Ishikawa (cell line): Measurements from ENCODE around the gene SCAANT1.

Source experiments
- CEBPB ChIP-seq: IDR thresholded peaks from 2 replicates; pipeline ENCODE4 v1.6.1; 2012
- CREB1 ChIP-seq: IDR thresholded peaks from 2 replicates; pipeline ENCODE4 v1.6.1; 2012; ENCODE audit warnings: low read depth
- EGR1 ChIP-seq: IDR thresholded peaks from 2 replicates; pipeline ENCODE4 v1.6.1; 2012
- EP300 ChIP-seq: IDR thresholded peaks from 2 replicates; pipeline ENCODE4 v1.6.1; 2012; ENCODE audit warnings: borderline replicate concordance
- FOXM1 ChIP-seq: IDR thresholded peaks from 2 replicates; pipeline ENCODE4 v1.6.1; 2012; ENCODE audit warnings: low read depth, borderline replicate concordance
- NFIC ChIP-seq: IDR thresholded peaks from 2 replicates; pipeline ENCODE4 v1.6.1; 2012
- RAD21 ChIP-seq: IDR thresholded peaks from 2 replicates; pipeline ENCODE4 v1.6.1; 2012; ENCODE audit warnings: low read depth
- TAF1 ChIP-seq: IDR thresholded peaks from 2 replicates; pipeline ENCODE4 v1.6.1; 2012; ENCODE audit warnings: low read depth, mild to moderate bottlenecking
- TCF12 ChIP-seq: IDR thresholded peaks from 2 replicates; pipeline ENCODE4 v1.6.1; 2012; ENCODE audit warnings: low read depth
- TEAD4 ChIP-seq: IDR thresholded peaks from 2 replicates; pipeline ENCODE4 v1.6.1; 2012
- YY1 ChIP-seq: IDR thresholded peaks from 2 replicates; pipeline ENCODE4 v1.6.1; 2012; ENCODE audit warnings: low read depth
- ZBTB7A ChIP-seq: IDR thresholded peaks from 2 replicates; pipeline ENCODE4 v1.6.1; 2012; ENCODE audit warnings: low read depth
- TF ChIP-seq, protein P1 (sequence below): IDR thresholded peaks from 2 replicates; pipeline ENCODE4 v1.6.1; 2012
- TF ChIP-seq, protein P2 (sequence below): IDR thresholded peaks from 2 replicates; pipeline ENCODE4 v1.6.1; 2012; ENCODE audit warnings: low read depth, mild to moderate bottlenecking
- TF ChIP-seq, protein P3 (sequence below): IDR thresholded peaks from 2 replicates; pipeline ENCODE4 v1.6.1; 2012

Gene SCAANT1

DNA sequence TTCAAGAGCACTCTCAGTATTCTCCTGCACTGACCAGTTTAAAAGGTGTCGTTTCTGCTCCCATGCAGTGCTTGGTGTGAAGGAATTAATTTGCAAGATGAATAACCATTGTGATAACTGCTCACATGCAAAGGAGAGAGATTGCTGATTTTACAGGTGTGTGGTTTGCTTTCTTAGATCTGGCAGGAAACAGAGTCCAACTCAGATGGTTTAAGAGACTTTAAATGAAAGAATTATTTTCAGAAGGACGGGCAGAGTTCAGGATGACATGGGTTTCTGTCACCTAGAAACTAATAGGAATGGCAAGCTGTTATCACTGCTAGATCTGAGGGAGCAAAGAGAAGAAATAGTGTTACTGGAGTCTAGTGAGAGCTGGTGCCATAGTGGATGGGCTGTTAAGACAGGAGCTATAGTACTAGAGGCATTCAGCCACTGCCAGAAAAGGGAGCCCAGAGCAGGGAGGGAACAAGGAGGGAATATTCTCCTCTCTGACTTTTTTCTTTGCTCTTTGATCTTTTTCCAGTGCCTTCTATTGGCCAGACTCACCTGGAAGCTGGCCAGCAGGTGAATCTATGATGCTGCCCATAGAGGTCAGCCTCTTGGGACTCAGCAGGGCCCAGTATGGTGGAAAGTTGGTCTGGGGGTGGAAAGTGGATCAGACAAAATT lies 33.7 kb downstream of the SCAANT1 start:
- TF ChIP-seq TAF1, result no peak
- TF ChIP-seq RAD21, result no peak
- no peak for TF ChIP-seq NFIC
- TF ChIP-seq, protein P1, sequence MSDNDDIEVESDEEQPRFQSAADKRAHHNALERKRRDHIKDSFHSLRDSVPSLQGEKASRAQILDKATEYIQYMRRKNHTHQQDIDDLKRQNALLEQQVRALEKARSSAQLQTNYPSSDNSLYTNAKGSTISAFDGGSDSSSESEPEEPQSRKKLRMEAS, result no peak
- TF ChIP-seq, protein P2, sequence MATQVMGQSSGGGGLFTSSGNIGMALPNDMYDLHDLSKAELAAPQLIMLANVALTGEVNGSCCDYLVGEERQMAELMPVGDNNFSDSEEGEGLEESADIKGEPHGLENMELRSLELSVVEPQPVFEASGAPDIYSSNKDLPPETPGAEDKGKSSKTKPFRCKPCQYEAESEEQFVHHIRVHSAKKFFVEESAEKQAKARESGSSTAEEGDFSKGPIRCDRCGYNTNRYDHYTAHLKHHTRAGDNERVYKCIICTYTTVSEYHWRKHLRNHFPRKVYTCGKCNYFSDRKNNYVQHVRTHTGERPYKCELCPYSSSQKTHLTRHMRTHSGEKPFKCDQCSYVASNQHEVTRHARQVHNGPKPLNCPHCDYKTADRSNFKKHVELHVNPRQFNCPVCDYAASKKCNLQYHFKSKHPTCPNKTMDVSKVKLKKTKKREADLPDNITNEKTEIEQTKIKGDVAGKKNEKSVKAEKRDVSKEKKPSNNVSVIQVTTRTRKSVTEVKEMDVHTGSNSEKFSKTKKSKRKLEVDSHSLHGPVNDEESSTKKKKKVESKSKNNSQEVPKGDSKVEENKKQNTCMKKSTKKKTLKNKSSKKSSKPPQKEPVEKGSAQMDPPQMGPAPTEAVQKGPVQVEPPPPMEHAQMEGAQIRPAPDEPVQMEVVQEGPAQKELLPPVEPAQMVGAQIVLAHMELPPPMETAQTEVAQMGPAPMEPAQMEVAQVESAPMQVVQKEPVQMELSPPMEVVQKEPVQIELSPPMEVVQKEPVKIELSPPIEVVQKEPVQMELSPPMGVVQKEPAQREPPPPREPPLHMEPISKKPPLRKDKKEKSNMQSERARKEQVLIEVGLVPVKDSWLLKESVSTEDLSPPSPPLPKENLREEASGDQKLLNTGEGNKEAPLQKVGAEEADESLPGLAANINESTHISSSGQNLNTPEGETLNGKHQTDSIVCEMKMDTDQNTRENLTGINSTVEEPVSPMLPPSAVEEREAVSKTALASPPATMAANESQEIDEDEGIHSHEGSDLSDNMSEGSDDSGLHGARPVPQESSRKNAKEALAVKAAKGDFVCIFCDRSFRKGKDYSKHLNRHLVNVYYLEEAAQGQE, result no peak
- TF ChIP-seq, protein P3, sequence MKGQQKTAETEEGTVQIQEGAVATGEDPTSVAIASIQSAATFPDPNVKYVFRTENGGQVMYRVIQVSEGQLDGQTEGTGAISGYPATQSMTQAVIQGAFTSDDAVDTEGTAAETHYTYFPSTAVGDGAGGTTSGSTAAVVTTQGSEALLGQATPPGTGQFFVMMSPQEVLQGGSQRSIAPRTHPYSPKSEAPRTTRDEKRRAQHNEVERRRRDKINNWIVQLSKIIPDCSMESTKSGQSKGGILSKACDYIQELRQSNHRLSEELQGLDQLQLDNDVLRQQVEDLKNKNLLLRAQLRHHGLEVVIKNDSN, result no peak
- no peak for TF ChIP-seq TEAD4
- TF ChIP-seq YY1, result no peak
- no peak for TF ChIP-seq FOXM1
- no peak for TF ChIP-seq CREB1
- no peak for TF ChIP-seq CEBPB
- TF ChIP-seq EGR1, result no peak

DNA sequence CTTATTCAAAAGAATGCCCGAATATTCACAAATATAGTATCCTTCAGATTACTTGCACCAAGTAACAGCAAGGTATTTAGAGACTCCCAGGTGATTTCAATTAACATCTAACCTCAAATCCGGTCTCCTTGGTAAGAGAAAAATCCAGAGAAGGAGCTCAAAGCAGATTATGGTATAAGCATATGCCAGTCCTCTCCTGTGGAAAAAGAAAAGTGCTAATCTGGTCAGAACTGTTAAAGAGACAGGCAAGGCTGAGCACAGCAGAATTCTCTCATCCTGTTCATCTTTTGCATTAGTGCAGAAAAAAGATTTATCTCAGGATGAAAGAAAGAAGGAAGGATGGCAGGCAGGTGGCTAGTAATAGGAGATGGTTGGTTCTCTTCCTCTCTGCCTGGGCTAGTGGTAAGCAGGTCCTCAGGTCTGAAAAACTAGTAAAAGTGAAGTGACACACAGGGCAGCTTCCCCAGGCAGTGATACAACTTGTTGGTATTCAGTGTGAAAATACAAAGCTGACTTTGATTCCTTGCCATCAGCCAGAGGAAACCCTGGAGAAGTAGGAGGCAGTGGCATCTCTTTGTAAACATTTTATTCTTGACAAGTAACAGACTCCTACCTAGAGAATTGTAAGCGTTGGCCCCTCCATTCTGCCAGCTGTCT lies 34.3 kb downstream of the SCAANT1 start:
- TF ChIP-seq TAF1, result no peak
- no peak for TF ChIP-seq RAD21
- no peak for TF ChIP-seq NFIC
- no peak for TF ChIP-seq TEAD4
- no peak for TF ChIP-seq EGR1
- TF ChIP-seq CREB1, result no peak
- TF ChIP-seq, protein P3, result no peak
- no peak for TF ChIP-seq YY1
- TF ChIP-seq TCF12, result no peak
- TF ChIP-seq, protein P2, result no peak
- no peak for TF ChIP-seq CEBPB
- TF ChIP-seq, protein P1, result no peak
- no peak for TF ChIP-seq FOXM1
- no peak for TF ChIP-seq ZBTB7A

DNA sequence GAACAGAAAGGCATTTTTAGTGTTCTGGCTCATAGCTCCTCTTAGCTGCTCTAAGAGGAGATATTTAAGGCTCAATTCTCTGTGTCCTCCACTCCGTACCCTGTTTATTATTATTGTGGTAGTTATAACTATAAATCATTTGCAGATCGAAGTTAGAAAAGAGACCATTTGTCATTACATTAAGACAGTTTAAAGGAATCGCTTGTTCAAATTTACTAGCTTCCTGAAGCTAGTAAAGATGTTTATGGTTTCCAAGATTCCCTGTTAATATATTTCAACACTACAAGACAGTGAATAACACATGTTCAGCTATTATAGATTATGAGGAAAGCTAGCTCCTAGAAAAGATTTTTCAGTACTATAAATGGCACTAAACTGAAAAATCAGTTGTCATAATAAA lies 35.9 kb downstream of the SCAANT1 start:
- no peak for TF ChIP-seq TCF12
- TF ChIP-seq RAD21, result no peak
- no peak for TF ChIP-seq ZBTB7A
- TF ChIP-seq, protein P2, result no peak
- TF ChIP-seq TEAD4, result no peak
- no peak for TF ChIP-seq EP300
- TF ChIP-seq, protein P1, result no peak
- no peak for TF ChIP-seq EGR1
- TF ChIP-seq CREB1, result no peak
- no peak for TF ChIP-seq CEBPB
- no peak for TF ChIP-seq YY1
- TF ChIP-seq, protein P3, result no peak
- no peak for TF ChIP-seq NFIC
- TF ChIP-seq FOXM1, result no peak
- TF ChIP-seq TAF1, result no peak
